Forelimb muscle (tissue), 1 donor: Measurements from ENCODE around the gene TACR1. TPM values are rescaled to one million over a fixed set of nuclear protein-coding genes. Genes with fewer than 3 reads are reported as not detected.
"Not testable (repeated sequence)": the region's sequence is repeated elsewhere in the genome, so short reads cannot be mapped to it uniquely, and the experiment has no call there.

ENCODE experiments used
- DNase-seq: peaks from one replicate; pipeline ENCODE4 v3.0.0-alpha.2; 2013; ENCODE audit warnings: low read depth
- polyA plus RNA-seq: library from polyadenylated mRNA; unstranded; fragments of 120-200 nt; gene quantifications from one replicate; pipeline ENCODE4 v1.2.1, GENCODE V29; 2013; ENCODE audit not compliant: insufficient read length

The TACR1 gene
- polyA plus RNA-seq, 1 donor, result 0.40 TPM

- no peak for DNase-seq
Measured at GRCh38 chr2:75090770-75091515, 108.4 kb downstream of the TACR1 start.

GRCh38 chr2:75089471-75089870, 109.8 kb downstream of the TACR1 start:
- no peak for DNase-seq

GRCh38 chr2:75088791-75089190, 110.5 kb downstream of the TACR1 start:
- DNase-seq, result no peak

- no peak for DNase-seq
Measured at GRCh38 chr2:75087736-75088135, 111.6 kb downstream of the TACR1 start.

GRCh38 chr2:75079575-75079974, 119.7 kb downstream of the TACR1 start:
- no peak for DNase-seq

GRCh38 chr2:75077909-75078308, 121.4 kb downstream of the TACR1 start:
- no peak for DNase-seq

- DNase-seq, result peak; percentile 26
Measured at GRCh38 chr2:75076088-75076487, 123.2 kb downstream of the TACR1 start.

- no peak for DNase-seq
Measured at GRCh38 chr2:75074708-75075107, 124.6 kb downstream of the TACR1 start.

GRCh38 chr2:75074228-75074627, 125.1 kb downstream of the TACR1 start:
- DNase-seq, result no peak

GRCh38 chr2:75071766-75072165, 127.6 kb downstream of the TACR1 start:
- no peak for DNase-seq

- no peak for DNase-seq
Measured at GRCh38 chr2:75068546-75068945, 130.8 kb downstream of the TACR1 start.

- no peak for DNase-seq
Measured at GRCh38 chr2:75067506-75067905, 131.8 kb downstream of the TACR1 start.

- no peak for DNase-seq
Measured at GRCh38 chr2:75066121-75066902, 133.0 kb downstream of the TACR1 start.

- no peak for DNase-seq
Measured at GRCh38 chr2:75065402-75066008, 133.8 kb downstream of the TACR1 start.

GRCh38 chr2:75064691-75065396, 134.5 kb downstream of the TACR1 start:
- DNase-seq, result no peak

GRCh38 chr2:75063906-75064305, 135.4 kb downstream of the TACR1 start:
- no peak for DNase-seq

GRCh38 chr2:75058427-75058826, 140.9 kb downstream of the TACR1 start:
- DNase-seq, result no peak

GRCh38 chr2:75057150-75057549, 142.2 kb downstream of the TACR1 start:
- not testable (repeated sequence) for DNase-seq

GRCh38 chr2:75055820-75056675, 143.3 kb downstream of the TACR1 start:
- DNase-seq, result no peak

GRCh38 chr2:75055142-75055819, 144.0 kb downstream of the TACR1 start:
- DNase-seq, result no peak

- no peak for DNase-seq
Measured at GRCh38 chr2:75054296-75054695, 145.0 kb downstream of the TACR1 start.
